HG03060 (cell line): ENCODE data around the gene PACRG.

Experiments used
- ATAC-seq: cut with Tn5 transposase; IDR thresholded peaks from one replicate; pipeline ENCODE4 v1.9.1; 2021; ENCODE audit warnings: low read depth, moderate number of reproducible peaks; ENCODE audit not compliant: unreplicated experiment

The PACRG gene

GRCh38 chr6:163122365-163122764, 394.6 kb downstream of the PACRG start:
- no peak for ATAC-seq

- ATAC-seq, result no peak
Measured at GRCh38 chr6:163123098-163123497, 395.3 kb downstream of the PACRG start.

GRCh38 chr6:163126741-163127140, 399.0 kb downstream of the PACRG start:
- no peak for ATAC-seq

GRCh38 chr6:163127587-163127986, 399.8 kb downstream of the PACRG start:
- no peak for ATAC-seq

GRCh38 chr6:163128324-163128723, 400.6 kb downstream of the PACRG start:
- no peak for ATAC-seq

GRCh38 chr6:163132050-163132750, 404.4 kb downstream of the PACRG start:
- ATAC-seq, result no peak

- ATAC-seq, result no peak
Measured at GRCh38 chr6:163133017-163133416, 405.2 kb downstream of the PACRG start.

GRCh38 chr6:163133691-163134090, 405.9 kb downstream of the PACRG start:
- ATAC-seq, result no peak

GRCh38 chr6:163136681-163137397, 409.1 kb downstream of the PACRG start:
- no peak for ATAC-seq

GRCh38 chr6:163137398-163137881, 409.7 kb downstream of the PACRG start:
- no peak for ATAC-seq

- ATAC-seq, result no peak
Measured at GRCh38 chr6:163146036-163146435, 418.3 kb downstream of the PACRG start.

GRCh38 chr6:163147994-163148393, 420.2 kb downstream of the PACRG start:
- ATAC-seq, result no peak

- ATAC-seq, result no peak
Measured at GRCh38 chr6:163148451-163149278, 420.9 kb downstream of the PACRG start.

- no peak for ATAC-seq
Measured at GRCh38 chr6:163149279-163149848, 421.6 kb downstream of the PACRG start.

- ATAC-seq, result no peak
Measured at GRCh38 chr6:163151212-163151611, 423.4 kb downstream of the PACRG start.

- ATAC-seq, result no peak
Measured at GRCh38 chr6:163152701-163153100, 424.9 kb downstream of the PACRG start.

- no peak for ATAC-seq
Measured at GRCh38 chr6:163159110-163159509, 431.3 kb downstream of the PACRG start.

- ATAC-seq, result no peak
Measured at GRCh38 chr6:163159689-163160088, 431.9 kb downstream of the PACRG start.

- no peak for ATAC-seq
Measured at GRCh38 chr6:163162007-163162873, 434.5 kb downstream of the PACRG start.

- ATAC-seq, result no peak
Measured at GRCh38 chr6:163162874-163163213, 435.1 kb downstream of the PACRG start.
